ENCODE measurements around the gene SLC2A4RG. TPM values are rescaled to one million over a fixed set of nuclear protein-coding genes. Genes with fewer than 3 reads are reported as not detected.
A peak's percentile ranks its signal among the peaks of the same experiment; 100 is the strongest.
"Not testable (repeated sequence)": the region's sequence is repeated elsewhere in the genome, so short reads cannot be mapped to it uniquely, and the experiment has no call there.

The SLC2A4RG gene
- total RNA-seq, 1 donor from 2014 or later: 47.9 TPM

- H3K27me3 Mint-ChIP-seq (ENCODE audit: unreplicated experiment): peaks cover 7% of the 10 kb centered on the region
- DNase-seq: peak; percentile 93
- TF ChIP-seq, protein P1, sequence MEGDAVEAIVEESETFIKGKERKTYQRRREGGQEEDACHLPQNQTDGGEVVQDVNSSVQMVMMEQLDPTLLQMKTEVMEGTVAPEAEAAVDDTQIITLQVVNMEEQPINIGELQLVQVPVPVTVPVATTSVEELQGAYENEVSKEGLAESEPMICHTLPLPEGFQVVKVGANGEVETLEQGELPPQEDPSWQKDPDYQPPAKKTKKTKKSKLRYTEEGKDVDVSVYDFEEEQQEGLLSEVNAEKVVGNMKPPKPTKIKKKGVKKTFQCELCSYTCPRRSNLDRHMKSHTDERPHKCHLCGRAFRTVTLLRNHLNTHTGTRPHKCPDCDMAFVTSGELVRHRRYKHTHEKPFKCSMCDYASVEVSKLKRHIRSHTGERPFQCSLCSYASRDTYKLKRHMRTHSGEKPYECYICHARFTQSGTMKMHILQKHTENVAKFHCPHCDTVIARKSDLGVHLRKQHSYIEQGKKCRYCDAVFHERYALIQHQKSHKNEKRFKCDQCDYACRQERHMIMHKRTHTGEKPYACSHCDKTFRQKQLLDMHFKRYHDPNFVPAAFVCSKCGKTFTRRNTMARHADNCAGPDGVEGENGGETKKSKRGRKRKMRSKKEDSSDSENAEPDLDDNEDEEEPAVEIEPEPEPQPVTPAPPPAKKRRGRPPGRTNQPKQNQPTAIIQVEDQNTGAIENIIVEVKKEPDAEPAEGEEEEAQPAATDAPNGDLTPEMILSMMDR (IDR thresholded peaks at IDR 0.05; ENCODE audit: partially characterized antibody, unreplicated experiment): peak; percentile 94
- peak overlapping the region; percentile 84 for H3K4me3 Mint-ChIP-seq (ENCODE audit: unreplicated experiment)
- peak overlapping the region; percentile 97 for H3K27ac Mint-ChIP-seq (ENCODE audit: unreplicated experiment)
- peaks cover 8% of the 10 kb centered on the region for H3K9me3 Mint-ChIP-seq (ENCODE audit: unreplicated experiment)
- peaks cover 4% of the 10 kb centered on the region for H3K36me3 Mint-ChIP-seq (ENCODE audit: unreplicated experiment)
- peaks cover 28% of the 10 kb centered on the region for H3K4me1 Mint-ChIP-seq (ENCODE audit: low read depth, unreplicated experiment)
Observed at GRCh38 chr20:63775096-63775978, 35.8 kb downstream of the SLC2A4RG start.

- not testable (repeated sequence) for H3K27me3 Mint-ChIP-seq (ENCODE audit: unreplicated experiment); H3K9me3 Mint-ChIP-seq (ENCODE audit: unreplicated experiment); H3K4me3 Mint-ChIP-seq (ENCODE audit: unreplicated experiment); DNase-seq; H3K36me3 Mint-ChIP-seq (ENCODE audit: unreplicated experiment)
- Mint-ChIP-seq H3K4me1 (ENCODE audit: low read depth, unreplicated experiment) (peaks cover 30% of the 10 kb centered on the region), H3K27ac (ENCODE audit: unreplicated experiment) (peak overlapping the region; percentile 36)
Observed at GRCh38 chr20:63776875-63777274, 37.3 kb downstream of the SLC2A4RG start.

- Mint-ChIP-seq H3K36me3 (ENCODE audit: unreplicated experiment) (peaks cover 4% of the 10 kb centered on the region), H3K4me1 (ENCODE audit: low read depth, unreplicated experiment) (peaks cover 30% of the 10 kb centered on the region), H3K27me3 (ENCODE audit: unreplicated experiment) (peaks cover 8% of the 10 kb centered on the region), H3K27ac (ENCODE audit: unreplicated experiment) (peak overlapping the region; percentile 29), H3K4me3 (ENCODE audit: unreplicated experiment) (no peak overlapping the region), H3K9me3 (ENCODE audit: unreplicated experiment) (peaks cover 10% of the 10 kb centered on the region)
- TF ChIP-seq, protein P1 (IDR thresholded peaks at IDR 0.05; ENCODE audit: partially characterized antibody, unreplicated experiment): no peak
- DNase-seq: no peak
Observed at GRCh38 chr20:63777614-63778013, 38.0 kb downstream of the SLC2A4RG start.

DNA sequence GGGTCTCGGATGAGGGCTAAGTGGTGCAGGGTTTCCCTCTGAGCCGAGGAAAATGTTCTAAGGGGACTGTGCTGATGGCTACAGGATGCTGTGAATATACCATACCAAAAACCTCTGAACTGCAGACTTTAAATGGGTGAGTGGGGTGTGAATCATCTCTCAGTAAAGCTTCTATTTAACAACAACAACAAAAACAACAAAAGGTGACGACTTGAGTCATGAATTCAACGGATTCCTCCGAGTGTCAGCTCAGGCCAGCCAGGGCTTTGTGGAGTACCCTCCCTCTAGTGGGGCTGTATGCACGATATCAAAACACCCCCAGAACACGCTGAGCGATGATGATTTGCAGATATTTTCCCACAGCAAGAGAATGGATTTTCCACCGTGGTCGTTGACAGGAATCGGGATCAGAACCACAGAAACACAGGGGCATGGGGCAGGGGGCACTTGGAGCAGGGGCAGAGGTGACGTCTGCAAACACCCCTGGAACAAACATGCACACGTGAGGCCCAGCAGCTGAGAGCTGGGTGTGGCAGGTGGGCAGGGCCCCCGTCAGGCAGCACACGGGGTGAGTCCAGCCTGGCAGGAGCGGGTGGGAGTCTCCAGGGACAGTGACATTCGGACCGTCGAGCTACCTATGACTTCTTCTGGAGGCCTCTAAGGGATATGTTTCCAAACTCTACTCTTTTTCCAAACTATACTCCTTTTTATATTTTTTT, 38.6 kb downstream of the SLC2A4RG start:
- TF ChIP-seq, protein P1 (IDR thresholded peaks at IDR 0.05; ENCODE audit: partially characterized antibody, unreplicated experiment): no peak
- Mint-ChIP-seq H3K9me3 (ENCODE audit: unreplicated experiment) (peaks cover 11% of the 10 kb centered on the region), H3K4me3 (ENCODE audit: unreplicated experiment) (peak overlapping the region; percentile 30), H3K36me3 (ENCODE audit: unreplicated experiment) (peaks cover 4% of the 10 kb centered on the region), H3K27me3 (ENCODE audit: unreplicated experiment) (peaks cover 9% of the 10 kb centered on the region), H3K27ac (ENCODE audit: unreplicated experiment) (peak overlapping the region; percentile 29), H3K4me1 (ENCODE audit: low read depth, unreplicated experiment) (peaks cover 29% of the 10 kb centered on the region)
- DNase-seq: no peak

DNA sequence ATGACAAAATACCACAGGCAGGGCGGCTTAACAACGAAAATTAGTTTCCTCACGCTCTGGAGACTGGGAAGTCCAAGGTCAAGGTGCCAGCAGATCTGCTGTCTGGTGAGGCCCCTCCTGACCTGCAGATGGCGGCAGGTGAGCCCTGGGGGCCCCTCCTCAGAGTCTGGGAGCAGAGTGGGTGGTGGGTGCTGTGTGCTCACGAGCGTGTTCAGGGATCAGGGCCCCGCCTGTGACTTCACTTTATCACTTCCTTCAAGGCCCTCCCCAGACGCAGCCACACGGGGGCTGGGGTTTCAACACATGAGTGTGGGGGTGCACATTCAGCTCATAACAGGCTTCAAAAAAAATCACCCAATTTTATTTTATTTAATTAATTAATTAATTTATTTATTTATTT, 39.3 kb downstream of the SLC2A4RG start:
- no peak for DNase-seq
- no peak overlapping the region for H3K27ac Mint-ChIP-seq (ENCODE audit: unreplicated experiment)
- peaks cover 29% of the 10 kb centered on the region for H3K4me1 Mint-ChIP-seq (ENCODE audit: low read depth, unreplicated experiment)
- peaks cover 11% of the 10 kb centered on the region for H3K9me3 Mint-ChIP-seq (ENCODE audit: unreplicated experiment)
- peaks cover 4% of the 10 kb centered on the region for H3K36me3 Mint-ChIP-seq (ENCODE audit: unreplicated experiment)
- H3K27me3 Mint-ChIP-seq (ENCODE audit: unreplicated experiment): peaks cover 9% of the 10 kb centered on the region
- TF ChIP-seq, protein P1 (IDR thresholded peaks at IDR 0.05; ENCODE audit: partially characterized antibody, unreplicated experiment): no peak
- H3K4me3 Mint-ChIP-seq (ENCODE audit: unreplicated experiment): no peak overlapping the region

Data from glutamatergic neuron (in vitro differentiated cells).